NCI-H526 (cell line): ENCODE results near the gene HOXD10.

Experiments used
- DNase-seq, 2 experiments: peaks; one replicate each; lab custom pipeline; 2025; lab: John Stamatoyannopoulos, UW

HOXD10 gene

DNA sequence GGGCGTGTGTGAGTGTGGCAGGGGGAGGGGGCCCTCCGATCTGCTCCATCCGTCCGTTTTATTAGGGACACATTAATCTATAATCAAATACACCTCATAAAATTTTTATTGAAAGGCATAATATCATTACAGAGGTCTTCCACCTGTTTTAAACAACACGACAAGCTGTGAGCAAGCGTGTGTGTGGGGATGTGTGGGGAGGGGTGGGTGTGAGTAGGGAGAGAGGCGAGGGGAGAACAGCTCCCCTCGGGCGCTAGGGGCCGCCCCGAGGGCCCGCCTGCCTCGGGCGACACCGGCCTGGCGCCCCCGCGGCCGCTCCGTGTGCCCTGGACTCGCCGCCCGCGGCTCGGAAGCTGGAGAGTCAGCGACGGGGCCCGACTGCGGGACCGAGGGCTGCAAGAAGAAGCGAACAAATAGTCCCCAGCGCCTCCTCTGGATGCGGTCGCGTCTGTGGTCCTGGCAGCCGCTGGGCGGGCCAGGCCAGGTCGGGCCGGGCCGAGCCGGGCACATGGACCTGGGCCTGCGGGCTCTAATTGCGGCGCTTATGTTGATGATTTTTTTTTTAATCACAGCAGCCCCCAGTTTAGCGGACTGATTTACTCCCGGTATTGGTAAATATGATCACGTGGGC lies 5.6 kb downstream of the HOXD10 start:
- DNase-seq, result no peak

DNA sequence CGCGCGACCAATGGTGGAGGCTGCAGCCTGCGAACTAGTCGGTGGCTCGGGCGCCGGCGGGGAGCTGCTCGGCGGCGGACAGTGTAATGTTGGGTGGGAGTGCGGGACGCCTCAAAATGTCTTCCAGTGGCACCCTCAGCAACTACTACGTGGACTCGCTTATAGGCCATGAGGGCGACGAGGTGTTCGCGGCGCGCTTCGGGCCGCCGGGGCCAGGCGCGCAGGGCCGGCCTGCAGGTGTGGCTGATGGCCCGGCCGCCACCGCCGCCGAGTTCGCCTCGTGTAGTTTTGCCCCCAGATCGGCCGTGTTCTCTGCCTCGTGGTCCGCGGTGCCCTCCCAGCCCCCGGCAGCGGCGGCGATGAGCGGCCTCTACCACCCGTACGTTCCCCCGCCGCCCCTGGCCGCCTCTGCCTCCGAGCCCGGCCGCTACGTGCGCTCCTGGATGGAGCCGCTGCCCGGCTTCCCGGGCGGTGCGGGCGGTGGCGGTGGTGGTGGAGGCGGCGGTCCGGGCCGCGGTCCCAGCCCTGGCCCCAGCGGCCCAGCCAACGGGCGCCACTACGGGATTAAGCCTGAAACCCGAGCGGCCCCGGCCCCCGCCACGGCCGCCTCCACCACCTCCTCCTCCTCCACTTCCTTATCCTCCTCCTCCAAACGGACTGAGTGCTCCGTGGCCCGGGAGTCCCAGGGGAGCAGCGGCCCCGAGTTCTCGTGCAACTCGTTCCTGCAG lies 6.3 kb downstream of the HOXD10 start, which contains the start of gene HOXD9:
HOXD9 (plus strand) TSS at position 37 of the 728 bp plus-strand sequence; CDS start at position 87, 50 bp downstream.
- no peak for DNase-seq

DNA sequence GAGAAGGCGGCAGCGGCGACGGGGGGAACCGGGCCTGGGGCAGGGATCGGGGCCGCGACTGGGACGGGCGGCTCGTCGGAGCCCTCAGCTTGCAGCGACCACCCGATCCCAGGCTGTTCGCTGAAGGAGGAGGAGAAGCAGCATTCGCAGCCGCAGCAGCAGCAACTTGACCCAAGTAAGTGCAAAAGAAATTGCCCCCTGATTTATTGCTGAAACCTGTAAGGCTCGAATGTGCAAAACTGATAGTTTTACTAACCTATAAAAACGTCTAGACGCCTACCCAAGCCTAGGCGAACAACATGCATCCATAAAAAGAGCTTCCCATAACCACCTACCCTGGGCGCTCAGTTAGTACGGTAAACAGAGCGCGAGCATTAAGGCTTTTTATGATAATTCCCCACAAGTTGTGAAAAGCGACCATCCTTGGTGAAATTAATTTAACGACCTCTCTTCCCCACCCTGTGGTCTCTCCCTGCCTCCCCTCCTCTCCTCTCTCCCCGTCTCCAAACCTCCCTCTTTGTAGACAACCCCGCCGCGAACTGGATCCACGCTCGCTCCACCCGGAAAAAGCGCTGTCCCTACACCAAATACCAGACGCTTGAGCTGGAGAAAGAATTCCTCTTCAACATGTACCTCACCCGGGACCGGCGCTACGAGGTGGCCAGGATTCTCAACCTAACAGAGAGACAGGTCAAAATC lies 7.0 kb downstream of the HOXD10 start:
- no peak for DNase-seq

DNA sequence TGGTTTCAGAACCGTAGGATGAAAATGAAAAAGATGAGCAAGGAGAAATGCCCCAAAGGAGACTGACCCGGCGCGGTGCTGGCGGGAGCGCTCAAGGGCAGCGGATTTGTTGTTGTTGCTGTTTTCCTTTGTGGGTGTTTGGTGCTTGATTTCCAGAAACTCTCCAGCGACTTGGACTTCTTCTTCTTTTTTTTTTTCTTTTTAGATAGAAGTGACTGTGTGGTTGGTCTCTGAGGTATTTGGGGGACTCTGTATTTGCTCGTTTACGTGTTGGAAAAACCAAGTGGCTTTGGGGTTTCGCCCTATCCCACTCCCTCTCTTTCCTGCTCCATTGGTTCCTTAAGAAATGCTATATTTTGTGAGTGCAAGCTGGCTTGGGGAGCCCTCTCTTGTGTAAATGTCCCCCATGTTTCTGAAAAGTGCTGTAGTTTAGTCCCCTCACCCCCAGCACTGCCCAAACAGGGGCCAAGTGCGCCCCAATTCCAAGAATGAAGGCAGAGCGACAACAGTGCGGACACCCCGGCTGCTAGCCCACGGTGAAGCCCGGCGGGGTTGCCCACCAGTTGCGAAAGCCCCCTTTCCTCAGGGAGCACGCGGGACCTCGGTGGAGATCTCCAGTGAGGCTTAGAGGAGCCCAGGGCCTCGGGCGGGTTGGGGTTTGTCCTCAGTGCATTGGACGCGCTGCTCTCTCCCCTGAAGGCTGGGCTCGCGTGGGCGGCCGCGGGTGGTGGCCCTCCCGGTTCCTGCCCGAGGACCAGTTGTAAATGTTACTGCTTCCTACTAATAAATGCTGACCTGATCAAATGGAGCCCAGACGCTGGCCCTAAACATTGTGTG lies 7.8 kb downstream of the HOXD10 start:
- no peak for DNase-seq

DNA sequence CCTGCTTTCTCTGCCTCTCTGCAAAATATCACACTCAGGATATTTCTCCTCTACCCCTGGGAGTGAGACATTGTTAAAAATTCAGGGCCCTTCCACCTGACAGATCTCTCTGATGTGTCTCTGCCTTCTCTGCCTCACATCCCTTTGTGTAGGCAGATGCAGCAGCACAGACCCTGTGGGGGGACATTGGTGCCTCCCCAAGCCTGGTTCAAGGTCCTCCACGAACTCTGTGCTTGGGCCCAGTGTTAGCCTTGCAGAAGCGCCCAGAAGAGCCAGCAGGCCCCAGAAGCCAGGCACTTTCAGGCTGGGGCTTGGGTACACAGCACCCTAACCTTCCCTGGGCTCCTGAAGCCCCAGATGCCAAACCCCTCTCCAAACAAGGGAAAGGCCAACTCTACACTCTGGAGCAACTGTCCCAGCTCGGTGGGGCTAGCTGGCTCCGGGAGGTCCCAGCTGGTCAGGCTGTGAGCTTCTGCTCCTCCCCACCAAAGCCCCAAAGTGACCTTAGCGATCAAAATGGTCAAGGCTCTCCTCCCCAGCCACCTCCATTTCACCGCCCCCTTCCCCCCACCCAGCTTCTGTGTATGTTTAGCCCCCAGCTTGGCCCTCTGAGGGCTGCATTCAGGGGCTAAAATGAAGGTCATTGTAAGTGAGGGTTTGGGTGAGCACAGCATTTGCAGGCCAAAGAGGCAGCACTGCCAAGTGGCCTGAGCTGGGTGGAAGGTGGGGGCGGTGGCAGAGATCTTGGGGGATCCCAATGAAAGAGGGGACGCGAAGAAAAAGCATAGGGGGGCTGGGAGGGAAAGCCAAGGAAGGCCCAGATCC lies 8.6 kb downstream of the HOXD10 start:
- no peak for DNase-seq

DNA sequence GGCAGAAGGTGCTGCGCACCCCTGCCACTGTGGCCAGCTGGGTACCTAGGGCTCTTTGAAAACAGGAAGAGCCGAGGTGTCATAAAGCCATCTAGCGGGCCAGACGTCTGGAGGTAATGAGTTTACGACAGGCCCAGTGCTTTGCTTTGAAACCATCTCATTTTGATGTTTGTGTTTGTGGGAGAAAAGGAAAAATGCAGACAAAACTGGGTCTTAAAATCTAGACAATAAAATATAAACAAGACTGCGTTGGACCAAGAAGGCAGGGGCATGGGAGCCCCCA lies 9.1 kb downstream of the HOXD10 start:
- no peak for DNase-seq

DNA sequence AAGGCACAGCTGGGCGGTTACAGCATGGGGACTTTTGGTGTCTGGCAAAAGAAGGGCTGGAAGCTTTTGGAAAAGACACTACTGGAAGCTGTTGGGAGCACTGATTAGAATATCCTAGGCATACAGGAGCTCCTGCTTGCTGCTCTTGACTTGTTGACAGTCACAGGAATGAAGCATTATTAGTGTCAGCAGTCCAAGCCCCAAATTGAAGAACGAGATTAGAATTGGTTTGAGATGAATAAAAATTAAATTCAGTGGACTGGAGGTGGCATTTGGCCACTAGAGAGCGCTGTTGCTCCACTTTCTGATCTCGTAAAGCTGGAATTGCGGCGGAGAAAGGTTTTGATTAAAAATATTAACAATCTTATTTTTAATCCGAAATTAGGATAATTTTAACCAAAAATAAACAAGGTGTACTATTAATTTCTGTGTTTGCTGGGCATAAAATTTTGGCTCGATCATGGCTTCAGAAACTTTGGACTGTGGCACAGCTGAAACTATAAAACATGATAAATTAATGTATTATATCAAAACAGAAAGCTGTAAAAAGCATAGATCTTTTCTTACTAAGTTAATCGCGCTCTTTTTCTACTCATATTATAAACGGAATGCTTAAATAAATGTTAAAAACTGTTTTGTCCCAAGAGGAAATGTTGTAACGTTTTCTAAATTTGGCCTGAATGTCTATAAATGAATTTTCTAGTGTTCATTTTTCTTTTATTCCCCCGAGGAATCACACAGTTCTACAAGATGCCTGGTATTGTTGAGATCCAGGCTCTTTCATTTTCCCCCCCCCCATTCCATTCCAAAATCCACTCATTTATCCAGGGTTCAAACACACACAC lies 10.6 kb downstream of the HOXD10 start:
- peak; percentile 42 to 81 for DNase-seq

DNA sequence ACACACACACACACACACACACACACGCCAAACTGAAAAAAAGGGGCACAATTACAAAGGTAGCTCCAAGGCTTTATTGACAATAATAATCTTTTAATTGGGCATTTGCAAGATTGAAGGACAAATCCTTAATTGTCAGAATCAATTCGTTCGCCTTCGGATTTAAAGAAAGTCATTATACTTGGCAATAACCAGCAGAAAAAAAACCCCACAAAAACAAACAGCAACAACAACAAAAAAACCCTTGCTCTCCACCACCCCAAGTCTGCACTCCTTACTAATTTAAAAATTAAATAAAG lies 11.1 kb downstream of the HOXD10 start:
- DNase-seq, result no peak

DNA sequence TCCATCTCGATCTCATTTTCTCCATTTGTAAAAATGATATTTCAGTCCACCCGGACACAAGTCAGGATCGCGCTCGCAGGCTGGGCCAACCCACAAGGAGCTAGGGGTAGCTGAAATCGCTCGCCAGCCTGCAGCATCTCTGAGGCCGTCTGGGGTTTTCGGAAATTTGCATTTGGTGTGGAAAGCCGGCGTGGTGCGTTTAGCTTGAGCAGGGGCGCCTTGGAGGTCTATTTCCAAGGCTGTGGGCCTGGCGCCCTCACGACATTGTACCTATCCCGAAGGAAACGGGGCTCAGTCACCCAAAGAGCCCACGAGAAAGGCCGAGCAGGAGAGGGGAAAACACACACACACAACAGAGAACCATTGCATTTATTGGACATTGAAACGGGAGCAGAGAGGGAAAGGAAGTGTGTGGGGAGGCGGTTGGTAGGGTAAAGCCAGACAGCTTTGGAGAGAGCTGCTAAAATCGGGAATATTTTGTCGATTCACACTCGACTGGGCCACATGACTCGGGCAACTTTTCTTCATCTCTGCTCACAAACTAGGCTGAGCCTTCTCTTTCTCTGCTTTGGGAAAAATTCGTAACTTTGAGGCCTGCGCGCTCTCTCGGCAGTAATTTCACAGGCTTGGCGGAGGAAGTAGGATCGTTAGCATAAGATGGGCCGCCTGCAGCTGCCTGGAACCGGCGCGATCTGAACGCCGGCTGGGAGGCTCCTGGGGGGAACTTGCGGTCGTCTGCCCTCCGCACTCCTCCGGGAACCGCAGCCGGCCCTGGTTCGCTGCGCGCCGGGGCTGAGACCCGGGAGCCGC lies 11.8 kb downstream of the HOXD10 start:
- peak; percentile 91 to 95 for DNase-seq

DNA sequence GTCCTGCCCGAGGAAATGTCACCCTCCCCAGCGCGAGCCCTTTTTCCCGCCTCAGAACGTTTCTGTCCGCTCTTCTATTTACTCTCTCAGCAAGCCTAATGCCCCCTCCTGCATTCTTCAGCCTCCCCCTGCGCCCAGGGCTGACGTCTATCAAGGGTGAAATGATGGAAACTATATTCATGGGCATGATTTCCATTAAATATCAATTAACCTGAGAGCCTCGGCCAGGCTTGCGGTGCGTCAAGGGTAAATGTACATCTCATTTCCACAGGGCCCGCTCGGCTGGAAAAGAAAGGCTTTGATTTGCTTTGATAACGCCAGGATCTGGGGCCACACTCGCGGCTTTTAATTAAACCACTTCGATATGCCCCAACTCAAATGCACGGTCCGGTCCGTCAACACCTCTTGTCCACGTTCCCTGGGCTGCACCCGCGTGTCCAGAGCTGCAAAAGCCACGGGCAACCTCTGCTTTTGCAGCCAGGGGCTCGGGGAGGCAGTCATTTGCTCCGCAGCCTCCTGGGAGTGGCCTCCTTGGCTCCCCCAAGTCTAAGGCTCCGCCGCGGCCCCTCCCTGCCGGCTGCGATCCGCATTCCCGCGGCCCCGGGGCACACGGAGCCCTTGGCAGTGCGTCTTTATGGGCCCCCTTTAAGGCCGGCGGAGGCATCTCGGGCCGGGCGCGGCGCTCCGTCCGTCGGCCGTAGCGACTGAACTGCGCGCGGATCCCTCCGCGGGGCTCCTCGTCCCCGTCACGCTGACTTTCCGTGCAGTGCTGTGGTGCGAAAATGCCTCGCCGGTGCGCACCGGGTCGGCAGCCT lies 12.6 kb downstream of the HOXD10 start, which contains the start of gene HOXD8:
HOXD8 (plus strand) TSS at position 724 of the 815 bp plus-strand sequence. CDS start 662 bp downstream, outside the sequence.
- DNase-seq, result peak; percentile 74 to 90

DNA sequence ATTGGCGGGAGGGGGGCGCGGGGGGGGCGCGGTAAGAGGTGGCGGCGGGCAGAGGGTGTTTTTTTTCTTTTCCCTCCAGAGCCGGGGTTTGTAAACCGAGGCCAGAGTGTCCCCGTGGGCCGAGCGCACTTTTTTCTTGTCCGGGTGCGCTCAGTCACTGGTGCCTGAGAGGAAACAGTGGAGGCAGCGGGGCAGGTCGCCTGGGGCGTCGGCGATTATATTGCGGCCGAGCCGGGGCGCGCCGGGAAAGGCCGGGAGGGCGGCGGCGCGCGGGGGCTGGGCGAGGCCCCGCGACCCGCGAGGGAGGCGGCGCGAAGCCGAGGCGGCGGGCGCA lies 13.2 kb downstream of the HOXD10 start:
- DNase-seq, result peak in 1 of 2 experiments; percentile 86

DNA sequence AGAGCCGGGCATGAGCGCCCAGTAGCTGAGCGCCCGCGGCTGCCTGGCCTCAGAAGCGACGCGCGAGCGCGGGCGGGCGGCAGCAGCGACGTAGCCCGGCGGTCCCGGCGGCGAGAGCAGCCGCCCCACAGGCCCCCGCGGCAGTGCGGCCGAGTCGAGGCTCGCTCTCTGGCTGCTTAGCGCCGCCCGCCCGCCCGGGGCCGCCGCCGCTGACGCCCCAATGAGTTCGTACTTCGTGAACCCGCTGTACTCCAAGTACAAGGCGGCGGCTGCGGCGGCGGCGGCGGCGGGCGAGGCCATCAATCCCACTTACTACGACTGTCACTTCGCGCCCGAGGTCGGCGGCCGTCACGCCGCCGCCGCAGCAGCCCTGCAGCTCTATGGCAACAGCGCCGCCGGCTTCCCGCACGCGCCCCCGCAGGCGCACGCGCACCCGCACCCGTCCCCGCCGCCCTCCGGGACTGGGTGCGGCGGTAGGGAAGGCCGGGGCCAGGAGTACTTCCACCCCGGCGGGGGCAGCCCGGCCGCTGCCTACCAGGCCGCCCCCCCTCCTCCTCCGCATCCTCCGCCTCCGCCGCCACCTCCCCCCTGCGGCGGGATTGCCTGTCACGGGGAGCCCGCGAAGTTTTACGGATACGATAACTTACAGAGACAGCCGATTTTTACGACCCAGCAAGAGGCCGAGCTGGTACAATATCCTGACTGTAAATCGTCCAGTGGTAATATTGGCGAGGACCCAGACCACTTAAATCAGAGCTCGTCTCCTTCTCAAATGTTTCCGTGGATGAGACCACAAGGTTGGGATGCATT lies 13.8 kb downstream of the HOXD10 start:
- peak; percentile 34 to 90 for DNase-seq

DNA sequence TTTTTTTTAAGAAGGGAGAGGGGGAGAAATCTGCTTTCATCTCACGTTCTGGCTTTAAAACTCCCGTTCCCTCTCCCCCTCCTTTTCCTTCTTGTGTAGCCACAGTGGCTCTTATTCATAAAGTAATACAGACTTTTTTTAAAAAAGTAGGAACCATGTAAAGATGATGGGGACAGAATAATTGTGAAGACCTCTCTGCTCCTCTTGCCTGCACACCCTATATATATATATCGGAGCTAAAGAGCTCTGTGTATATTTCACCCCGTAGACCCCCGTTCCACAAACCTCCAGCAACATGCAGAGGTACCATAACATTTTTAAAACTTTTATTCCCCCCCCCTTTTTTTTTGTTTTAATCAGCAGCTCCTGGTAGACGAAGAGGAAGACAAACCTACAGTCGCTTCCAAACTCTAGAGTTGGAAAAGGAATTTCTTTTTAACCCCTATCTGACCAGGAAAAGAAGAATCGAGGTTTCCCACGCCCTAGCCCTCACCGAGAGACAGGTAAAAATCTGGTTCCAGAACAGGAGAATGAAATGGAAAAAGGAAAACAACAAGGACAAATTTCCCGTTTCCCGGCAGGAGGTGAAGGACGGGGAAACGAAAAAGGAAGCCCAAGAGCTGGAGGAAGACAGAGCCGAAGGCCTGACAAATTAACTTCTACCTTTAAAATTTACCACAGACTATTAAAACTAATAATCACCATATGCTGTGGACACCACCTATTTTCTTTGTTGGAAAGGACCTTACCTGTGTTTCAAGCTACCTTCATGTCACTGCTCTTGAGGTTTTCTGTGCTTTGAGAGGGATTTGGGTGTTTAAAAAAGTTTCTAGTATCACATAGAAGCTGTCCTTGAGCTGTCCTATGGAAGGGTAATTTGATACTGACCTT lies 14.6 kb downstream of the HOXD10 start:
- peak; percentile 34 to 66 for DNase-seq

DNA sequence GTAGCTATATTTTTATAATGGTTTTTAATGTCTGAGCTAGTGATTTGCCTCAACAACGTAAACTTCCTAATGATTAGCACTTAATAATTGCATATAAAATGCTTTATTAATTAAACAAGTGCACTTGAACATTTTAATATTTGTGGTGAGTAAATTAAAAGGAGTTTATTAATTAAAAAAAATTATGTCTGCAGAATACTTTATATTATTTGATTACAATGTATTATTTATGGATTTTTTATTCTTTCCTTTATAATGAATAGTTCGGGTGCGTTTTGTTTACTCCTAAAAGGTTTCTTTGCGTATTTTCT lies 15.2 kb downstream of the HOXD10 start:
- DNase-seq, result no peak

DNA sequence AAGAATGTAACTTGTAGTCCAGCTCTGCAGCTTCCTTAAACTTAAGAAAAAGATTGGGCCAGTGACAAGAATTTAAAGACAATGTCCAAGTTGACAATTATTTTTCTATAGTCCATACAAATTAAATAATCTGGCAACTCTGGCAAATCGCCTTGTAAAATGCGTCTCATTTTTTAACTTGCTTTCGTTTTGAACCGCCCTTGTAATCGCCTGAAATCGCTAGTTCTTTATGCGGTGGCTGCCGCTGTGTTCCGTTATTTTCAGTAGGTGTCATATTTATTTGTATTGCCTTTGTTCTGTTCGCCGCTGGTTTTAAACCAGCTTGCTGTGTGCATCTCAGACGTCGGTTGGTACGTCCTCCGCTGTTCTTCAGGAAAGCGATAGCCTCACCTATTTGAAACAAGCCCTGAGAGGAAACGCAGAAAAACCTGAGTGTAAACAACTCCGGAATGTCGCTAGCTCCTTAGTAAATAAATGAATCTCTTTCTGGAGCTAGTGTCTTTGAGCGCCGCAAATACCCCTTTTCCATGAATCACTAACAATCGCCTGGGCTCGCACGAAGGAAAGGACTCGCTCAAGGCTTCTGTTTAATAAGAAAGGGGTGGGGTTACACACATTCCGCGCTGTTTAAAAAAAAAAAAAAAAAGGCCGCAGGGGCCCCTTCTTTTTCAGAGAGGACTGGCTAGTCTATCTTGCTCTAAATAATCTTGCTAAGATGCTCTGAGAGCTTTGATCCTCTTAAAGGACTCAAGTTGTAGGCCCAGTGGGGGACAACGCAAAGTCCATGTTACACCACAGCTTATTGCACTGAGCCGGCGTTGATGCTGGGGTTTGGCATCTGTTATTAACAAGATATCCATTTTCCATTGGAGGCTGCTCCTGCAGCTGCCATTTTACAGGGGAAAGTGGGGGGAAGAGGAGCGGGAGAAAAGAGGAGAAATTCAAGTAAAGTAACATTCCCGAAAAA lies 15.9 kb downstream of the HOXD10 start:
- DNase-seq, result peak; percentile 66 to 75

DNA sequence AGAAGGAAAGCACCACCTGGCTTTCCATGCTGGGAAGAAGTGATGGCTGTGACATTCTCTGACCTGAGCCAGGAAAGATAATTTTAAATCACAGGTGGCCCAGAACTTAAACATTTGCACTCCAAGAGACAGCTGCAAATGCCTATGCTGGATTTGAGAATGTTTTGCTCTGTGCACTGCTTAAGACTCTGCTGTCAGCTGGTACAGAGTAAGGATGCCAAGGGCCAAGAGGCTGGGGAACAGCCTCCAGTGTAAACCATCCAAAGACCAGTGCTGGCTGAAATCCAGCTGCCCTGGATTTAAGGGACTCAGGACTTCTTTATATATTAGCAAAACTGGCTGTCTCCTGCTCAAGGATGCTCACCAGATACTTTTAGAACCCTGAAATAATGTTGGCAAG lies 16.8 kb downstream of the HOXD10 start:
- peak; percentile 44 to 63 for DNase-seq
